GM23338 (cell line): ENCODE results near the gene QRICH2. TPM values are rescaled to one million over a fixed set of nuclear protein-coding genes. Genes with fewer than 3 reads are reported as not detected.

Source experiments
- ATAC-seq: fragments of 200-7000 bp; cut with Tn5 transposase; 3 replicates; pipeline ENCODE4 v1.9.1; 2020
- DNase-seq: peaks from one replicate; pipeline ENCODE4 v3.0.0-alpha.2; 2015; ENCODE audit warnings: low spot score
- H2AFZ ChIP-seq: fragments of 200-600 bp; sonication (generic); 2 replicates; pipeline ENCODE4 v1.8.0; 2016; ENCODE audit warnings: antibody characterized with exemption, mild to moderate bottlenecking, moderate library complexity
- H3F3A ChIP-seq: fragments of 200-600 bp; sonication (generic); replicated peaks from 2 replicates; pipeline ENCODE4 v1.8.0; 2017; ENCODE audit warnings: antibody characterized with exemption, mixed run types, low read depth
- H3K27ac ChIP-seq: fragments of 200-600 bp; sonication (generic); 2 replicates; pipeline ENCODE4 v1.6.1; 2016; ENCODE audit warnings: low read depth
- H3K27me3 ChIP-seq: fragments of 200-600 bp; sonication (generic); 2 replicates; pipeline ENCODE4 v1.8.0; 2016; ENCODE audit warnings: mild to moderate bottlenecking, mixed run types, moderate library complexity; ENCODE audit not compliant: insufficient read depth
- H3K36me3 ChIP-seq: fragments of 200-600 bp; sonication (generic); 2 replicates; pipeline ENCODE4 v1.8.0; 2016; ENCODE audit warnings: mild to moderate bottlenecking; ENCODE audit not compliant: insufficient read depth
- H3K4me1 ChIP-seq: fragments of 200-600 bp; sonication (generic); 2 replicates; pipeline ENCODE4 v1.8.0; 2016; ENCODE audit warnings: mild to moderate bottlenecking, moderate library complexity; ENCODE audit not compliant: insufficient read depth
- H3K4me2 ChIP-seq: fragments of 200-600 bp; sonication (generic); 2 replicates; pipeline ENCODE4 v1.7.1; 2017; ENCODE audit warnings: mixed run types
- H3K4me3 ChIP-seq: fragments of 200-600 bp; sonication (generic); 2 replicates; pipeline ENCODE4 v1.6.1; 2016; ENCODE audit warnings: mixed run types
- H3K79me2 ChIP-seq: fragments of 200-600 bp; sonication (generic); replicated peaks from 2 replicates; pipeline ENCODE4 v1.8.0; 2017; ENCODE audit warnings: mild to moderate bottlenecking; ENCODE audit not compliant: insufficient read depth
- H3K9me2 ChIP-seq: fragments of 200-600 bp; sonication (generic); 2 replicates; pipeline ENCODE4 v1.8.0; 2017; ENCODE audit not compliant: insufficient read depth
- H4K20me1 ChIP-seq: fragments of 200-600 bp; sonication (generic); replicated peaks from 2 replicates; pipeline ENCODE4 v1.8.0; 2017; ENCODE audit warnings: mild to moderate bottlenecking; ENCODE audit not compliant: insufficient read depth
- H3K27ac Mint-ChIP-seq: 2 replicates; pipeline ENCODE4 v1.8.0; 2020; ENCODE audit warnings: inconsistent platforms, mild to moderate bottlenecking, moderate library complexity, mixed read lengths
- H3K27me3 Mint-ChIP-seq: 3 replicates; pipeline ENCODE4 v1.8.0; 2022; ENCODE audit warnings: low read depth, mild to moderate bottlenecking, moderate library complexity, mixed read lengths, inconsistent platforms; ENCODE audit not compliant: insufficient read depth, poor library complexity
- H3K36me3 Mint-ChIP-seq: 3 replicates; pipeline ENCODE4 v1.8.0; 2021; ENCODE audit warnings: low read depth, mild to moderate bottlenecking, inconsistent platforms, moderate library complexity, mixed read lengths
- H3K4me1 Mint-ChIP-seq: 3 replicates; pipeline ENCODE4 v1.8.0; 2020; ENCODE audit warnings: mild to moderate bottlenecking, inconsistent platforms, mixed read lengths
- H3K4me3 Mint-ChIP-seq: 3 replicates; pipeline ENCODE4 v1.8.0; 2021; ENCODE audit warnings: moderate library complexity, mild to moderate bottlenecking, inconsistent platforms, mixed read lengths
- H3K9me3 Mint-ChIP-seq: 3 replicates; pipeline ENCODE4 v1.8.0; 2020; ENCODE audit warnings: moderate library complexity, mild to moderate bottlenecking, inconsistent platforms, mixed read lengths
- CREB1 ChIP-seq: fragments of 250-450 bp; sonication (Bioruptor Pico); IDR thresholded peaks from 2 replicates; pipeline ENCODE4 v1.5.0; 2020; ENCODE audit warnings: low read depth, mild to moderate bottlenecking, moderate library complexity
- CTCF ChIP-seq, 2 experiments: fragments of 200-600 bp in 1 of 2; sonication (generic) in 1 of 2; conservative IDR thresholded peaks; 2 replicates each; pipeline versions ENCODE4 v1.5.1 to v1.6.1; 2016 to 2017; ENCODE audit warnings: antibody characterized with exemption in 2 of 2, low read depth in 2 of 2, mild to moderate bottlenecking in 2 of 2, moderate library complexity in 1 of 2
- ETS1 ChIP-seq: IDR thresholded peaks from 2 replicates; pipeline ENCODE4 v1.6.1; 2016; ENCODE audit warnings: antibody characterized with exemption
- EZH2 ChIP-seq: fragments of 200-600 bp; sonication (generic); IDR thresholded peaks from one replicate; pipeline ENCODE4 v1.8.0; 2017; ENCODE audit warnings: antibody characterized with exemption, mild to moderate bottlenecking, low read depth; ENCODE audit not compliant: unreplicated experiment
- EZH2phosphoT487 ChIP-seq: fragments of 200-600 bp; sonication (generic); IDR thresholded peaks from one replicate; pipeline ENCODE4 v1.8.1; 2018; ENCODE audit warnings: antibody characterized with exemption; ENCODE audit not compliant: unreplicated experiment
- NANOG ChIP-seq: IDR thresholded peaks from 2 replicates; pipeline ENCODE4 v1.6.1; 2016; ENCODE audit warnings: antibody characterized with exemption, borderline replicate concordance
- POLR2AphosphoS5 ChIP-seq: IDR thresholded peaks from 2 replicates; pipeline ENCODE4 v1.6.1; 2016; ENCODE audit warnings: antibody characterized with exemption, low read depth
- REST ChIP-seq: IDR thresholded peaks from one replicate; pipeline ENCODE4 v1.6.1; 2018; ENCODE audit warnings: antibody characterized with exemption; ENCODE audit not compliant: unreplicated experiment
- STAT1 ChIP-seq: IDR thresholded peaks from one replicate; pipeline ENCODE4 v1.6.1; 2016; ENCODE audit warnings: antibody characterized with exemption; ENCODE audit not compliant: unreplicated experiment
- ZNF114 ChIP-seq: fragments of 250-450 bp; sonication (Bioruptor Pico); IDR thresholded peaks from 2 replicates; pipeline ENCODE4 v1.5.0; 2020; ENCODE audit warnings: mild to moderate bottlenecking, moderate library complexity
- polyA plus RNA-seq: library from polyadenylated mRNA; unstranded; fragments of >200 nt; fragmentation: Nextera tagmentation; extraction: Ambion mirVana; gene quantifications from 2 replicates; pipeline ENCODE4 v1.2.1, GENCODE V29; 2016
- total RNA-seq: library from RNA; depleted of rRNA; stranded (reverse); fragments of >200 nt; shearing (Covaris generic); gene quantifications from 2 replicates; pipeline ENCODE4 v1.2.3, GENCODE V29; 2014
- TF ChIP-seq, protein P1 (sequence below): fragments of 250-450 bp; sonication (Bioruptor Pico); IDR thresholded peaks from 2 replicates; pipeline ENCODE4 v1.5.0; 2020; ENCODE audit warnings: mild to moderate bottlenecking, moderate library complexity

Gene QRICH2
- total and polyA plus RNA-seq, 2 experiments from 2014 or later = 2.2 to 3.7 TPM

DNA sequence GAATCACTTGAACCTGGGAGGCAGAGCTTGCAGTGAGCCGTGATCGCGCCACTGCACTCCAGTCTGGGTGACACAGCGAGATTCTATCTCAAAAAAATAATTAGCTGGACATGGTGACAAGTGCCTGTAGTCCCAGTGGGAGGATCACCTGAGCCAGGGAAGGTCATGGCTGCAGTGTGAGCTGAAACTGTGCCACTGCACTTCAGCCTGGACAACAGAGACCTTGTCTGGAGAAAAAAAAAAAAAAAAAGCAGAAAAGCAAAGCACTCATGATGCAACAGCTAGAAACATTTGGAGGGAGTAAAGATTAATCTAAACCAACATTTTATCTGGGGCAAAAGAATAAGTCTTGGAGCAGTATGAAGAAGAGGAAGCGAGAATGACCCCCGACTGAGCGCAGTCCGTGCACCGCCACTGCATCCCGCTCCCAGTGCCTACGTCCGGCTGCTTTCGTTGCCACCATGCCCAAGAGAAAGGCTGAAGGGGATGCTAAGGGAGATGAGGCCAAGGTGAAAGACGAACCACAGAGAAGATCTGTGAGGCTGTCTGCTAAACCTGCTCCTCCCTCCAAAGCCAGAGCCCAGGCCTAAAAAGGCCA, 37.4 kb upstream of the QRICH2 start:
- Mint-ChIP-seq H3K27ac (peak overlapping the region; percentile 70; the same call in 1 of the 2 replicates), H3K4me3 (no peak overlapping the region), H3K27me3 (no peaks in the 10 kb centered on the region), H3K9me3 (no peaks in the 10 kb centered on the region; the same call in 2 of the 3 replicates), H3K36me3 (peaks cover 50% of the 10 kb centered on the region), H3K4me1 (no peaks in the 10 kb centered on the region)
- Histone ChIP-seq H3K9me2 (no peaks in the 10 kb centered on the region), H4K20me1 (peaks cover 2% of the 10 kb centered on the region; the same call in 1 of the 2 replicates), H3F3A (no peaks in the 10 kb centered on the region), H3K36me3 (peaks cover 9% of the 10 kb centered on the region), H3K4me3 (no peak overlapping the region), H3K4me1 (no peaks in the 10 kb centered on the region), H3K4me2 (no peak overlapping the region), H3K27me3 (no peaks in the 10 kb centered on the region), H2AFZ (no peak overlapping the region), H3K27ac (no peak overlapping the region), H3K79me2 (peaks cover 18% of the 10 kb centered on the region)
- TF ChIP-seq CREB1 (CRISPR knock-in tag) = no peak
- no peak for TF ChIP-seq ZNF114 (CRISPR knock-in tag)
- TF ChIP-seq ETS1 = no peak
- TF ChIP-seq, protein P1, sequence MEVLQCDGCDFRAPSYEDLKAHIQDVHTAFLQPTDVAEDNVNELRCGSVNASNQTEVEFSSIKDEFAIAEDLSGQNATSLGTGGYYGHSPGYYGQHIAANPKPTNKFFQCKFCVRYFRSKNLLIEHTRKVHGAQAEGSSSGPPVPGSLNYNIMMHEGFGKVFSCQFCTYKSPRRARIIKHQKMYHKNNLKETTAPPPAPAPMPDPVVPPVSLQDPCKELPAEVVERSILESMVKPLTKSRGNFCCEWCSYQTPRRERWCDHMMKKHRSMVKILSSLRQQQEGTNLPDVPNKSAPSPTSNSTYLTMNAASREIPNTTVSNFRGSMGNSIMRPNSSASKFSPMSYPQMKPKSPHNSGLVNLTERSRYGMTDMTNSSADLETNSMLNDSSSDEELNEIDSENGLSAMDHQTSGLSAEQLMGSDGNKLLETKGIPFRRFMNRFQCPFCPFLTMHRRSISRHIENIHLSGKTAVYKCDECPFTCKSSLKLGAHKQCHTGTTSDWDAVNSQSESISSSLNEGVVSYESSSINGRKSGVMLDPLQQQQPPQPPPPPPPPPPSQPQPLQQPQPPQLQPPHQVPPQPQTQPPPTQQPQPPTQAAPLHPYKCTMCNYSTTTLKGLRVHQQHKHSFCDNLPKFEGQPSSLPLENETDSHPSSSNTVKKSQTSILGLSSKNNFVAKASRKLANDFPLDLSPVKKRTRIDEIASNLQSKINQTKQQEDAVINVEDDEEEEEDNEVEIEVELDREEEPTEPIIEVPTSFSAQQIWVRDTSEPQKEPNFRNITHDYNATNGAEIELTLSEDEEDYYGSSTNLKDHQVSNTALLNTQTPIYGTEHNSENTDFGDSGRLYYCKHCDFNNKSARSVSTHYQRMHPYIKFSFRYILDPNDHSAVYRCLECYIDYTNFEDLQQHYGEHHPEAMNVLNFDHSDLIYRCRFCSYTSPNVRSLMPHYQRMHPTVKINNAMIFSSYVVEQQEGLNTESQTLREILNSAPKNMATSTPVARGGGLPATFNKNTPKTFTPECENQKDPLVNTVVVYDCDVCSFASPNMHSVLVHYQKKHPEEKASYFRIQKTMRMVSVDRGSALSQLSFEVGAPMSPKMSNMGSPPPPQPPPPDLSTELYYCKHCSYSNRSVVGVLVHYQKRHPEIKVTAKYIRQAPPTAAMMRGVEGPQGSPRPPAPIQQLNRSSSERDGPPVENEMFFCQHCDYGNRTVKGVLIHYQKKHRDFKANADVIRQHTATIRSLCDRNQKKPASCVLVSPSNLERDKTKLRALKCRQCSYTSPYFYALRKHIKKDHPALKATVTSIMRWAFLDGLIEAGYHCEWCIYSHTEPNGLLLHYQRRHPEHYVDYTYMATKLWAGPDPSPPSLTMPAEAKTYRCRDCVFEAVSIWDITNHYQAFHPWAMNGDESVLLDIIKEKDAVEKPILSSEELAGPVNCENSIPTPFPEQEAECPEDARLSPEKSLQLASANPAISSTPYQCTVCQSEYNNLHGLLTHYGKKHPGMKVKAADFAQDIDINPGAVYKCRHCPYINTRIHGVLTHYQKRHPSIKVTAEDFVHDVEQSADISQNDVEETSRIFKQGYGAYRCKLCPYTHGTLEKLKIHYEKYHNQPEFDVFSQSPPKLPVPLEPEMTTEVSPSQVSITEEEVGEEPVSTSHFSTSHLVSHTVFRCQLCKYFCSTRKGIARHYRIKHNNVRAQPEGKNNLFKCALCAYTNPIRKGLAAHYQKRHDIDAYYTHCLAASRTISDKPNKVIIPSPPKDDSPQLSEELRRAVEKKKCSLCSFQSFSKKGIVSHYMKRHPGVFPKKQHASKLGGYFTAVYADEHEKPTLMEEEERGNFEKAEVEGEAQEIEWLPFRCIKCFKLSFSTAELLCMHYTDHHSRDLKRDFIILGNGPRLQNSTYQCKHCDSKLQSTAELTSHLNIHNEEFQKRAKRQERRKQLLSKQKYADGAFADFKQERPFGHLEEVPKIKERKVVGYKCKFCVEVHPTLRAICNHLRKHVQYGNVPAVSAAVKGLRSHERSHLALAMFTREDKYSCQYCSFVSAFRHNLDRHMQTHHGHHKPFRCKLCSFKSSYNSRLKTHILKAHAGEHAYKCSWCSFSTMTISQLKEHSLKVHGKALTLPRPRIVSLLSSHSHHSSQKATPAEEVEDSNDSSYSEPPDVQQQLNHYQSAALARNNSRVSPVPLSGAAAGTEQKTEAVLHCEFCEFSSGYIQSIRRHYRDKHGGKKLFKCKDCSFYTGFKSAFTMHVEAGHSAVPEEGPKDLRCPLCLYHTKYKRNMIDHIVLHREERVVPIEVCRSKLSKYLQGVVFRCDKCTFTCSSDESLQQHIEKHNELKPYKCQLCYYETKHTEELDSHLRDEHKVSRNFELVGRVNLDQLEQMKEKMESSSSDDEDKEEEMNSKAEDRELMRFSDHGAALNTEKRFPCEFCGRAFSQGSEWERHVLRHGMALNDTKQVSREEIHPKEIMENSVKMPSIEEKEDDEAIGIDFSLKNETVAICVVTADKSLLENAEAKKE = no peak
- no peak for TF ChIP-seq POLR2AphosphoS5
- no peak for TF ChIP-seq STAT1
- no peak for TF ChIP-seq CTCF (conservative IDR thresholded peaks at IDR 0.05; ENCODE audit: low read depth in 2 of 2)
- no peak for TF ChIP-seq REST
- no peak for TF ChIP-seq EZH2
- TF ChIP-seq NANOG = no peak
- TF ChIP-seq EZH2phosphoT487 = no peak
- ATAC-seq (no peak), DNase-seq (no peak)
